Ishikawa (cell line): Measurements from ENCODE around the gene PSMF1.

Experiments used
- CEBPB ChIP-seq: IDR thresholded peaks from 2 replicates; pipeline ENCODE4 v1.6.1; 2012
- CREB1 ChIP-seq: IDR thresholded peaks from 2 replicates; pipeline ENCODE4 v1.6.1; 2012; ENCODE audit warnings: low read depth
- EGR1 ChIP-seq: IDR thresholded peaks from 2 replicates; pipeline ENCODE4 v1.6.1; 2012
- EP300 ChIP-seq: IDR thresholded peaks from 2 replicates; pipeline ENCODE4 v1.6.1; 2012; ENCODE audit warnings: borderline replicate concordance
- FOXM1 ChIP-seq: IDR thresholded peaks from 2 replicates; pipeline ENCODE4 v1.6.1; 2012; ENCODE audit warnings: low read depth, borderline replicate concordance
- MAX ChIP-seq: IDR thresholded peaks from 2 replicates; pipeline ENCODE4 v1.6.1; 2012
- NFIC ChIP-seq: IDR thresholded peaks from 2 replicates; pipeline ENCODE4 v1.6.1; 2012
- RAD21 ChIP-seq: IDR thresholded peaks from 2 replicates; pipeline ENCODE4 v1.6.1; 2012; ENCODE audit warnings: low read depth
- REST ChIP-seq: IDR thresholded peaks from 2 replicates; pipeline ENCODE4 v1.6.1; 2012; ENCODE audit warnings: low read depth, mild to moderate bottlenecking
- TAF1 ChIP-seq: IDR thresholded peaks from 2 replicates; pipeline ENCODE4 v1.6.1; 2012; ENCODE audit warnings: low read depth, mild to moderate bottlenecking
- TCF12 ChIP-seq: IDR thresholded peaks from 2 replicates; pipeline ENCODE4 v1.6.1; 2012; ENCODE audit warnings: low read depth
- TEAD4 ChIP-seq: IDR thresholded peaks from 2 replicates; pipeline ENCODE4 v1.6.1; 2012
- USF1 ChIP-seq: IDR thresholded peaks from 2 replicates; pipeline ENCODE4 v1.6.1; 2012
- YY1 ChIP-seq: IDR thresholded peaks from 2 replicates; pipeline ENCODE4 v1.6.1; 2012; ENCODE audit warnings: low read depth
- ZBTB7A ChIP-seq: IDR thresholded peaks from 2 replicates; pipeline ENCODE4 v1.6.1; 2012; ENCODE audit warnings: low read depth

Gene PSMF1

GRCh38 chr20:1187605-1188171 is 69.3 kb downstream of the PSMF1 start:
- TF ChIP-seq YY1 (no peak), CREB1 (no peak), FOXM1 (no peak), TAF1 (no peak), CEBPB (no peak), ZBTB7A (no peak), TCF12 (no peak), REST (no peak), TEAD4 (no peak), USF1 (no peak), EGR1 (no peak), NFIC (no peak), MAX (no peak), RAD21 (no peak)

GRCh38 chr20:1188347-1188746 is 69.9 kb downstream of the PSMF1 start:
- TF ChIP-seq REST: no peak
- TF ChIP-seq YY1: no peak
- TF ChIP-seq CREB1: no peak
- no peak for TF ChIP-seq EP300
- TF ChIP-seq TAF1: no peak
- TF ChIP-seq ZBTB7A: no peak
- TF ChIP-seq RAD21: no peak
- no peak for TF ChIP-seq TCF12
- no peak for TF ChIP-seq MAX
- TF ChIP-seq FOXM1: no peak
- no peak for TF ChIP-seq TEAD4
- no peak for TF ChIP-seq EGR1
- TF ChIP-seq NFIC: no peak

GRCh38 chr20:1189827-1190226 is 71.4 kb downstream of the PSMF1 start:
- TF ChIP-seq USF1 (no peak), CREB1 (no peak), CEBPB (no peak), TCF12 (no peak), MAX (no peak), ZBTB7A (no peak), TEAD4 (no peak), RAD21 (no peak), YY1 (no peak), TAF1 (no peak), FOXM1 (no peak)

- TF ChIP-seq REST (no peak), TAF1 (no peak), TCF12 (no peak), CREB1 (no peak), USF1 (no peak), TEAD4 (no peak), EGR1 (no peak), RAD21 (no peak), NFIC (no peak), FOXM1 (no peak)
Observed at GRCh38 chr20:1190847-1191246, 72.4 kb downstream of the PSMF1 start.
